Measurements from ENCODE around the gene PSMD12. TPM values are rescaled to one million over a fixed set of nuclear protein-coding genes. Genes with fewer than 3 reads are reported as not detected.

Gene PSMD12
- total and polyA plus RNA-seq, 2 donors from 2014 or later = 26.0 to 46.0 TPM

- TF ChIP-seq CTCF (IDR thresholded peaks at IDR 0.05; ENCODE audit: borderline replicate concordance, extremely low read depth, insufficient read depth) = no peak
- Histone ChIP-seq H3K4me1 (ENCODE audit: control insufficient read depth in 2 of 3, insufficient read depth in 2 of 3, low read depth in 1 of 3, low read length in 3 of 3) (peaks cover 3 to 4% (median 4%) of the 10 kb centered on the region in 3 donors), H3K4me3 (ENCODE audit: low read length in 3 of 3) (no peak overlapping the region), H3K27me3 (ENCODE audit: control insufficient read depth, insufficient read depth, low read length) (no peaks in the 10 kb centered on the region), H3K9me3 (ENCODE audit: control insufficient read depth in 2 of 3, insufficient read depth in 1 of 3, low read length in 3 of 3) (no peaks in the 10 kb centered on the region), H3K27ac (ENCODE audit: low read depth in 2 of 2, low read length in 2 of 2) (no peak overlapping the region), H3K9ac (ENCODE audit: low read length in 3 of 3) (no peak overlapping the region), H3K36me3 (ENCODE audit: control insufficient read depth in 2 of 3, insufficient read depth in 3 of 3, low read length in 3 of 3) (no peaks in the 10 kb centered on the region)
- intact Hi-C loops (cut with DNase I) = no loop called here
- no peak for FAIRE-seq
- no peak for DNase-seq
Observed at GRCh38 chr17:67369676-67370075, 3.3 kb upstream of the PSMD12 start.

GRCh38 chr17:67365738-67366192 lies 612 bp downstream of the PSMD12 start:
- H3K4me1 ChIP-seq (ENCODE audit: control insufficient read depth in 2 of 3, insufficient read depth in 2 of 3, low read depth in 1 of 3, low read length in 3 of 3) = peaks cover 4 to 7% (median 4%) of the 10 kb centered on the region in 3 donors
- peak overlapping the region; percentile 76 to 92 (median 88) for H3K4me3 ChIP-seq (ENCODE audit: low read length in 3 of 3)
- H3K9me3 ChIP-seq (ENCODE audit: control insufficient read depth in 2 of 3, insufficient read depth in 1 of 3, low read length in 3 of 3) = no peaks in the 10 kb centered on the region
- H3K27ac ChIP-seq (ENCODE audit: low read depth in 2 of 2, low read length in 2 of 2) = peak overlapping the region; percentile 93
- H3K9ac ChIP-seq (ENCODE audit: low read length in 3 of 3) = peak overlapping the region; percentile 52 to 97 (median 86)
- FAIRE-seq = no peak
- intact Hi-C loops (cut with DNase I) = no loop called here
- H3K36me3 ChIP-seq (ENCODE audit: control insufficient read depth in 2 of 3, insufficient read depth in 3 of 3, low read length in 3 of 3) = peaks cover 0 to 2% (median 0%) of the 10 kb centered on the region in 3 donors
- peak in 2 of 5 donors; percentile 23 to 35 for DNase-seq
- no peak for TF ChIP-seq CTCF (IDR thresholded peaks at IDR 0.05; ENCODE audit: borderline replicate concordance, extremely low read depth, insufficient read depth)
- no peaks in the 10 kb centered on the region for H3K27me3 ChIP-seq (ENCODE audit: control insufficient read depth, insufficient read depth, low read length)

GRCh38 chr17:67364847-67365737 lies 1.3 kb downstream of the PSMD12 start:
- H3K9ac ChIP-seq (ENCODE audit: low read length in 3 of 3) = peak overlapping the region; percentile 52 to 97 (median 86)
- H3K9me3 ChIP-seq (ENCODE audit: control insufficient read depth in 2 of 3, insufficient read depth in 1 of 3, low read length in 3 of 3) = no peaks in the 10 kb centered on the region
- peak overlapping the region; percentile 76 to 92 (median 88) for H3K4me3 ChIP-seq (ENCODE audit: low read length in 3 of 3)
- FAIRE-seq (no peak), DNase-seq (no peak)
- H3K36me3 ChIP-seq (ENCODE audit: control insufficient read depth in 2 of 3, insufficient read depth in 3 of 3, low read length in 3 of 3) = peaks cover 2 to 8% (median 4%) of the 10 kb centered on the region in 3 donors
- peaks cover 4 to 12% (median 4%) of the 10 kb centered on the region in 3 donors for H3K4me1 ChIP-seq (ENCODE audit: control insufficient read depth in 2 of 3, insufficient read depth in 2 of 3, low read depth in 1 of 3, low read length in 3 of 3)
- no peaks in the 10 kb centered on the region for H3K27me3 ChIP-seq (ENCODE audit: control insufficient read depth, insufficient read depth, low read length)
- intact Hi-C loops (cut with DNase I) = no loop called here
- TF ChIP-seq CTCF (IDR thresholded peaks at IDR 0.05; ENCODE audit: borderline replicate concordance, extremely low read depth, insufficient read depth) = no peak
- H3K27ac ChIP-seq (ENCODE audit: low read depth in 2 of 2, low read length in 2 of 2) = peak overlapping the region in 1 of 2 donors; percentile 93
